Measurements from ENCODE around the gene GPRC5A.

DNA sequence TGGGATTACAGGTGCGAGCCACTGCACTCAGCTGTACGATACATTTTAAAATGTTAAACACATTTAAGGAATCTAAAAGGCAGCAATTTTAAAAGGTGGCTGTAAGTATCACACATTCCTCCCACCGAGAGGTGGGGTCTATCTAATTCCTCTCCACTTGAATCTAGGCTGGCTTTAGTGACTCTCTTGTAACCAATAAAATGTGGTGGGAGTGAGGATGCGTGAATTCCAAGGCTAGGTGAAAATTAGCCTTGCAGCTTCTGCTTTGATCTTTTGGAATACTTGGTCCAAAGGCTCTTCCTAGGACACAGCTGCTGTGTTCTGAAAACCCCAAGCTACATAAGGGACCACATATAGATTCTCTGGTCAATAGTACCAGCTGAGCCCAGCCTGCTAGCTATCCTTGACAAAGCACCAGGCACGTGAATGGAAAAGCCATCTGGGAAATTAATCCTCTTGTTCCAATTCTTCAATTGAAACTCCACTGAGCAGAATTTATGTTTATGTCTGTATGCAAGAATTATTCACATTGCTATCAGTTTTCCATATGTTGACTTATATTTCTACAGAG lies 69.4 kb downstream of the GPRC5A start:
- TF ChIP-seq, protein P1, sequence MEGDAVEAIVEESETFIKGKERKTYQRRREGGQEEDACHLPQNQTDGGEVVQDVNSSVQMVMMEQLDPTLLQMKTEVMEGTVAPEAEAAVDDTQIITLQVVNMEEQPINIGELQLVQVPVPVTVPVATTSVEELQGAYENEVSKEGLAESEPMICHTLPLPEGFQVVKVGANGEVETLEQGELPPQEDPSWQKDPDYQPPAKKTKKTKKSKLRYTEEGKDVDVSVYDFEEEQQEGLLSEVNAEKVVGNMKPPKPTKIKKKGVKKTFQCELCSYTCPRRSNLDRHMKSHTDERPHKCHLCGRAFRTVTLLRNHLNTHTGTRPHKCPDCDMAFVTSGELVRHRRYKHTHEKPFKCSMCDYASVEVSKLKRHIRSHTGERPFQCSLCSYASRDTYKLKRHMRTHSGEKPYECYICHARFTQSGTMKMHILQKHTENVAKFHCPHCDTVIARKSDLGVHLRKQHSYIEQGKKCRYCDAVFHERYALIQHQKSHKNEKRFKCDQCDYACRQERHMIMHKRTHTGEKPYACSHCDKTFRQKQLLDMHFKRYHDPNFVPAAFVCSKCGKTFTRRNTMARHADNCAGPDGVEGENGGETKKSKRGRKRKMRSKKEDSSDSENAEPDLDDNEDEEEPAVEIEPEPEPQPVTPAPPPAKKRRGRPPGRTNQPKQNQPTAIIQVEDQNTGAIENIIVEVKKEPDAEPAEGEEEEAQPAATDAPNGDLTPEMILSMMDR (conservative IDR thresholded peaks at IDR 0.05; ENCODE audit: low read depth in 2 of 2) = no peak
- TF ChIP-seq CREB1 (CRISPR knock-in tag; IDR thresholded peaks at IDR 0.05; ENCODE audit: low read depth) = no peak
- TF ChIP-seq EZH2phosphoT487 (IDR thresholded peaks at IDR 0.05; ENCODE audit: unreplicated experiment) = no peak
- TF ChIP-seq EZH2 (IDR thresholded peaks at IDR 0.05; ENCODE audit: low read depth, unreplicated experiment) = no peak
- TF ChIP-seq POLR2AphosphoS5 (IDR thresholded peaks at IDR 0.05; ENCODE audit: low read depth) = no peak

Measured in GM23338 (cell line).